AG09319 (cell line): ENCODE results near the gene SOS1.

Experiments
- DNase-seq: peaks from one replicate; pipeline ENCODE4 v3.0.0-alpha.2; 2010; ENCODE audit warnings: low read depth; ENCODE audit errors: extremely low read depth
- TF ChIP-seq, protein P1 (sequence below): IDR thresholded peaks from 2 replicates; pipeline ENCODE4 v1.5.1; 2011; ENCODE audit warnings: low read depth, mild to moderate bottlenecking, inconsistent platforms, low read length, moderate library complexity

Gene SOS1

GRCh38 chr2:38966678-38967077, 154.2 kb downstream of the SOS1 start:
- DNase-seq: no peak
- TF ChIP-seq, protein P1, sequence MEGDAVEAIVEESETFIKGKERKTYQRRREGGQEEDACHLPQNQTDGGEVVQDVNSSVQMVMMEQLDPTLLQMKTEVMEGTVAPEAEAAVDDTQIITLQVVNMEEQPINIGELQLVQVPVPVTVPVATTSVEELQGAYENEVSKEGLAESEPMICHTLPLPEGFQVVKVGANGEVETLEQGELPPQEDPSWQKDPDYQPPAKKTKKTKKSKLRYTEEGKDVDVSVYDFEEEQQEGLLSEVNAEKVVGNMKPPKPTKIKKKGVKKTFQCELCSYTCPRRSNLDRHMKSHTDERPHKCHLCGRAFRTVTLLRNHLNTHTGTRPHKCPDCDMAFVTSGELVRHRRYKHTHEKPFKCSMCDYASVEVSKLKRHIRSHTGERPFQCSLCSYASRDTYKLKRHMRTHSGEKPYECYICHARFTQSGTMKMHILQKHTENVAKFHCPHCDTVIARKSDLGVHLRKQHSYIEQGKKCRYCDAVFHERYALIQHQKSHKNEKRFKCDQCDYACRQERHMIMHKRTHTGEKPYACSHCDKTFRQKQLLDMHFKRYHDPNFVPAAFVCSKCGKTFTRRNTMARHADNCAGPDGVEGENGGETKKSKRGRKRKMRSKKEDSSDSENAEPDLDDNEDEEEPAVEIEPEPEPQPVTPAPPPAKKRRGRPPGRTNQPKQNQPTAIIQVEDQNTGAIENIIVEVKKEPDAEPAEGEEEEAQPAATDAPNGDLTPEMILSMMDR: no peak

DNA sequence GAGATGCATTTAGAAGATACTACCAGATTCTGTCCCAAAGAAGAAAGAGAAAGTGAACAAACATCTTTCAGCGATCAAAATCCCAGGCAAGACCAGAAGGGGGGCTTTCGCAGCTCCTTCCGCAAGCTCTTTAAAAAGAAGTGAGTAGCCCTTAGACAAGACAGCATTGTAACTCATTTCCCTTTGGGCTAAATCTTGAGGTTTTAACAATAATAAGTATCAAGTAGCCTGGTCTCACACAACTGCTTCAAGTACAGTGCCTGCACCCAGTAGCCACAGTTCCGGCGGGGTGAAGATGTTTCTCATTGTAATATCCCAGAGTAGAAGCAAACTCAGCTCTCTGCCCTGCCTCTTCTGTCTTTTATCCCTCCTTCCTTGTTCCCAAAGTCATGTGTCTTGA, 154.8 kb downstream of the SOS1 start:
- no peak for DNase-seq
- TF ChIP-seq, protein P1: no peak

GRCh38 chr2:38960609-38961320, 160.1 kb downstream of the SOS1 start:
- TF ChIP-seq, protein P1: no peak
- no peak for DNase-seq

DNA sequence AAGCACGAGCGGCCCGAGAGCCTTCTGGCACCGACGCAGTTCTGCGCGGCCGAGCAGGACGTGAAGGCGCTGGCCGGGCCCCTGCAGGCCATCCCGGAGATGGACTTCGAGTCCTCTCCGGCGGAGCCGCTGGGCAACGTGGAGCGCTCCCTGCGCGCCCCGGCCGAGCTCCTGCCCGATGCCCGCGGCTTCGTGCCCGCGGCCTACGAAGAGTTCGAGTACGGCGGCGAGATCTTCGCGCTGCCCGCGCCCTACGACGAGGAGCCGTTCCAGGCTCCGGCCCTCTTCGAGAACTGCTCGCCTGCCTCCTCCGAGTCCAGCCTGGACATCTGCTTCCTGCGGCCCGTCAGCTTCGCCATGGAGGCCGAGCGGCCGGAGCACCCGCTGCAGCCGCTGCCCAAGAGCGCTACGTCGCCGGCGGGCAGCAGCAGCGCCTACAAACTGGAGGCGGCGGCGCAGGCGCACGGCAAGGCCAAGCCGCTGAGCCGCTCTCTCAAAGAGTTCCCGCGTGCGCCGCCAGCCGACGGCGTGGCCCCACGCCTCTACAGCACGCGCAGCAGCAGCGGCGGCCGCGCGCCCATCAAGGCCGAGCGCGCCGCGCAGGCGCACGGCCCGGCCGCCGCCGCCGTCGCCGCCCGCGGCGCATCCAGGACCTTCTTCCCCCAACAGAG, 160.8 kb downstream of the SOS1 start:
- DNase-seq: peak; percentile 35
- TF ChIP-seq, protein P1: no peak; the same call in none of the 2 replicates

GRCh38 chr2:38959466-38959865, 161.4 kb downstream of the SOS1 start:
- TF ChIP-seq, protein P1: no peak

DNA sequence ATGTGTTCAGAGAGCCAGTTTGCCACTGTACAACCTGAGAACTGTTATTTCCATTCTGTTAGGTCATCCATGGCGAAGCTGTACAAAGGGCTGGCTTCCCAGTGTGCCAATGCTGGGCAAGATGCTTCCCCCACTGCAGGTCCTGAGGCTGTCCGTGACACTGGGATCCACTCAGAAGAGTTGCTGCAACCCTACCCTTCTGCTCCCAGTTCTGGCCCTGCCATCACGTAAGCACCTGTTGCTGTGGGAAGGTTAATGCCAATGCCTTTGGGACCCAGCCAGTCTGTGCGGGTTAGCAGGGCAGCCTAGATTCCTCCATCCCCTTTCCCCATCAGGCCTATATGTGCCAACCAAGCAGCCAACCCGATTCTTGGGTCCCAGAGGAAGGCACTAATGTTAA, 162.9 kb downstream of the SOS1 start:
- TF ChIP-seq, protein P1: no peak
- DNase-seq: no peak

More at GRCh38 chr2:38959466-38959865, 161.4 kb downstream of the SOS1 start:
- no peak for DNase-seq

- TF ChIP-seq, protein P1: no peak
- no peak for DNase-seq
Measured at GRCh38 chr2:38951766-38952165, 169.1 kb downstream of the SOS1 start.
